Esophagus muscularis mucosa (tissue), 4 donors: ENCODE measurements around the gene EMC7.
"Not testable (repeated sequence)": the region's sequence is repeated elsewhere in the genome, so short reads cannot be mapped to it uniquely, and the experiment has no call there.

Source experiments
- CTCF ChIP-seq, 3 experiments: fragments of 200-600 bp in 2 of 3; fragments of 450-650 bp in 1 of 3; sonication (generic) in 2 of 3; IDR thresholded peaks; one replicate each; pipeline ENCODE4 v1.5.1; 2017 to 2019; ENCODE audit warnings: antibody characterized with exemption in 3 of 3, mild to moderate bottlenecking in 2 of 3, moderate library complexity in 1 of 3
- EP300 ChIP-seq: sonication (generic); formaldehyde crosslinking; IDR thresholded peaks from one replicate; pipeline ENCODE4 v1.6.1; 2017; ENCODE audit warnings: antibody characterized with exemption
- POLR2A ChIP-seq: fragments of 450-650 bp; IDR thresholded peaks from one replicate; pipeline ENCODE4 v1.6.1; 2017; ENCODE audit warnings: antibody characterized with exemption, moderate library complexity, mild to moderate bottlenecking, low read depth

GRCh38 chr15:34050385-34050784 lies 51.3 kb downstream of the EMC7 start:
- TF ChIP-seq POLR2A; CTCF (IDR thresholded peaks at IDR 0.05); EP300: not testable (repeated sequence)
